ENCODE data around the gene FBXO38. TPM values are rescaled to one million over a fixed set of nuclear protein-coding genes. Genes with fewer than 3 reads are reported as not detected.

FBXO38 gene
- total RNA-seq, 1 experiment from 2014 or later, result 36.3 TPM

- TF ChIP-seq CBX3 (IDR thresholded peaks at IDR 0.05; ENCODE audit: low read depth) (no peak), ELF1 (IDR thresholded peaks at IDR 0.05; ENCODE audit: borderline replicate concordance, low read depth) (no peak), EGR1 (IDR thresholded peaks at IDR 0.05; ENCODE audit: low read depth) (no peak), SRF (IDR thresholded peaks at IDR 0.05; ENCODE audit: low read depth) (no peak), POLR2AphosphoS5 (IDR thresholded peaks at IDR 0.05; ENCODE audit: low read depth, low read length) (no peak), ZNF274 (IDR thresholded peaks at IDR 0.05; ENCODE audit: low read depth, low read length) (no peak)
Observed at GRCh38 chr5:148457183-148457620, 73.4 kb downstream of the FBXO38 start (continued).

GRCh38 chr5:148458036-148458888 lies 74.5 kb downstream of the FBXO38 start:
- DNase-seq (ENCODE audit: low read depth, low spot score), result no peak
- ChIA-PET POLR2A (no interaction called here), CTCF (interaction anchor here (1.0 to 2.0 kb wide), 3 partner anchors 12 to 272 kb away, joined by 3 to 11 read pairs (median 6); no protein-coding TSS in a partner anchor), RAD21 (ENCODE audit: low non-redundant PET in 1 of 2, low total read pairs in 2 of 2, uncharacterized antibody in 2 of 2, unreplicated experiment in 2 of 2) (no interaction called here)
- no TSS peak for BruUV-seq (replicated peaks)
- Histone ChIP-seq H3K27me3 (ENCODE audit: insufficient read depth, low read length) (peaks cover 14% of the 10 kb centered on the region), H3K79me2 (ENCODE audit: insufficient read depth, low read length) (no peaks in the 10 kb centered on the region), H3K9me2 (ENCODE audit: insufficient read depth) (no peaks in the 10 kb centered on the region), H4K20me1 (ENCODE audit: insufficient read depth) (no peaks in the 10 kb centered on the region), H3K4me2 (ENCODE audit: low read length) (no peak overlapping the region), H3K27ac (ENCODE audit: low read depth, low read length) (no peak overlapping the region), H2AFZ (ENCODE audit: low read depth, low read length, poor library complexity, severe bottlenecking) (no peak overlapping the region), H3K9me3 (ENCODE audit: control insufficient read depth in 1 of 2, insufficient read depth in 1 of 2, low read depth in 1 of 2, low read length in 2 of 2) (no peaks in the 10 kb centered on the region), H3K4me3 (replicated peaks in 1 of 2; ENCODE audit: low read depth in 1 of 2, low read length in 2 of 2) (no peak overlapping the region), H3K36me3 (ENCODE audit: control insufficient read depth in 1 of 2, insufficient read depth in 2 of 2, low read length in 2 of 2) (no peaks in the 10 kb centered on the region), H3K9ac (ENCODE audit: low read length) (no peak overlapping the region), H3K4me1 (ENCODE audit: control insufficient read depth in 1 of 2, insufficient read depth in 2 of 2, low read length in 2 of 2) (no peaks in the 10 kb centered on the region)
- TF ChIP-seq FOSL1 (IDR thresholded peaks at IDR 0.05; ENCODE audit: low read depth) (no peak), CBX3 (IDR thresholded peaks at IDR 0.05; ENCODE audit: low read depth) (no peak), SP1 (IDR thresholded peaks at IDR 0.05; ENCODE audit: low read depth) (no peak), POLR2AphosphoS5 (IDR thresholded peaks at IDR 0.05; ENCODE audit: low read depth, low read length) (no peak), CTCF (IDR thresholded peaks at IDR 0.05 in 2 of 3, conservative IDR thresholded peaks at IDR 0.05 in 1 of 3; ENCODE audit: borderline replicate concordance in 1 of 3, insufficient read depth in 1 of 3, low read depth in 2 of 3, low read length in 2 of 3) (no peak), ATF3 (IDR thresholded peaks at IDR 0.05) (no peak)
- intact Hi-C loops (cut with micrococcal nuclease), result loop anchor here (5.0 kb wide), 1 partner anchor 281 kb away; no protein-coding TSS in a partner anchor
- ATAC-seq, result no peak

All from HCT116 (cell line).